Thymus (tissue), 11 donors: ENCODE results near the gene MBP. TPM values are rescaled to one million over a fixed set of nuclear protein-coding genes. Genes with fewer than 3 reads are reported as not detected.
A peak's percentile ranks its signal among the peaks of the same experiment; 100 is the strongest.

ENCODE experiments used
- DNase-seq, 9 donors: peaks; one replicate each; pipeline ENCODE4 v3.0.0-alpha.2; 2013; ENCODE audit warnings: low spot score in 9 of 9, low read depth in 6 of 9, missing footprints in 1 of 9
- H3K27ac ChIP-seq, 2 donors: one replicate each; pipeline ENCODE4 v1.5.1; 2013; ENCODE audit warnings: control low read depth in 1 of 2, low read depth in 1 of 2, low read length in 1 of 2, mild to moderate bottlenecking in 1 of 2, moderate library complexity in 1 of 2
- H3K27me3 ChIP-seq, 2 donors: one replicate each; pipeline ENCODE4 v1.5.1; 2013; ENCODE audit warnings: low read length in 1 of 2; ENCODE audit not compliant: control insufficient read depth in 2 of 2, insufficient read depth in 1 of 2
- H3K36me3 ChIP-seq, 2 donors: one replicate each; pipeline ENCODE4 v1.5.1; 2013; ENCODE audit warnings: low read length in 1 of 2, mild to moderate bottlenecking in 1 of 2, moderate library complexity in 1 of 2; ENCODE audit not compliant: control insufficient read depth in 2 of 2, insufficient read depth in 2 of 2
- H3K4me1 ChIP-seq, 2 donors: one replicate each; pipeline ENCODE4 v1.5.1; 2013; ENCODE audit warnings: low read length in 2 of 2; ENCODE audit not compliant: control insufficient read depth in 2 of 2, insufficient read depth in 2 of 2
- H3K4me3 ChIP-seq, 2 donors: one replicate each; pipeline ENCODE4 v1.5.1; 2013; ENCODE audit warnings: low read length in 2 of 2, control low read depth in 1 of 2, mild to moderate bottlenecking in 1 of 2
- H3K9me3 ChIP-seq, 2 donors: one replicate each; pipeline ENCODE4 v1.5.1; 2013; ENCODE audit warnings: low read length in 1 of 2, mild to moderate bottlenecking in 1 of 2; ENCODE audit not compliant: control insufficient read depth in 2 of 2, insufficient read depth in 1 of 2
- WGBS: extraction: QIAGEN DNeasy Blood & Tissue Kit; methylation state at CpG from one replicate; pipeline ENCODE4 v1.1.7; 2013; 5-methylcytosine and 5-hydroxymethylcytosine counted together
- polyA plus RNA-seq: library from polyadenylated mRNA; stranded (reverse); fragments of 200-250 nt; gene quantifications from one replicate; pipeline ENCODE4 v1.2.3, GENCODE V29; 2013
- total RNA-seq: library from RNA; stranded (reverse); fragments of 120-200 nt; gene quantifications from one replicate; pipeline ENCODE4 v1.2.4, GENCODE V29; 2013
- donor health status: healthy.

The MBP gene
- total and polyA plus RNA-seq, 2 donors = 16.1 to 16.3 TPM

GRCh38 chr18:77087393-77088141 is 45.0 kb downstream of the MBP start:
- H3K27ac ChIP-seq = no peak overlapping the region
- H3K27me3 ChIP-seq = no peaks in the 10 kb centered on the region
- 93% methylated on average over 55 of the region's 55 CpGs for WGBS
- no peak for DNase-seq
- no peaks in the 10 kb centered on the region for H3K4me1 ChIP-seq
- H3K9me3 ChIP-seq = no peaks in the 10 kb centered on the region
- H3K36me3 ChIP-seq = no peaks in the 10 kb centered on the region
- no peak overlapping the region for H3K4me3 ChIP-seq

GRCh38 chr18:77086656-77087392 is 45.8 kb downstream of the MBP start:
- no peak for DNase-seq

GRCh38 chr18:77086034-77086433 is 46.5 kb downstream of the MBP start:
- Histone ChIP-seq H3K36me3 (no peaks in the 10 kb centered on the region), H3K4me1 (peaks cover 0 to under 1% of the 10 kb centered on the region in 2 donors), H3K27me3 (no peaks in the 10 kb centered on the region), H3K9me3 (no peaks in the 10 kb centered on the region), H3K4me3 (no peak overlapping the region), H3K27ac (peak overlapping the region in 1 of 2 donors; percentile 2)
- 92% methylated on average over 3 of the region's 3 CpGs for WGBS
- no peak for DNase-seq

More at GRCh38 chr18:77086656-77087392, 45.8 kb downstream of the MBP start:
- Histone ChIP-seq H3K27me3 (no peaks in the 10 kb centered on the region), H3K27ac (no peak overlapping the region), H3K9me3 (no peaks in the 10 kb centered on the region), H3K4me1 (no peaks in the 10 kb centered on the region), H3K36me3 (no peaks in the 10 kb centered on the region), H3K4me3 (no peak overlapping the region)
- WGBS = 93% methylated on average over 25 of the region's 25 CpGs

GRCh38 chr18:77084688-77085035 is 47.9 kb downstream of the MBP start:
- H3K27me3 ChIP-seq = no peaks in the 10 kb centered on the region
- DNase-seq = no peak
- H3K4me3 ChIP-seq = no peak overlapping the region
- H3K27ac ChIP-seq = no peak overlapping the region
- no peaks in the 10 kb centered on the region for H3K9me3 ChIP-seq
- 95% methylated on average over 1 of the region's 1 CpG for WGBS
- H3K36me3 ChIP-seq = no peaks in the 10 kb centered on the region
- H3K4me1 ChIP-seq = peaks cover 0 to 3% of the 10 kb centered on the region in 2 donors

GRCh38 chr18:77082316-77082955 is 50.1 kb downstream of the MBP start:
- H3K27me3 ChIP-seq = no peaks in the 10 kb centered on the region
- no peaks in the 10 kb centered on the region for H3K9me3 ChIP-seq
- H3K4me1 ChIP-seq = peaks cover 0 to 3% of the 10 kb centered on the region in 2 donors
- peaks cover 0 to 3% of the 10 kb centered on the region in 2 donors for H3K36me3 ChIP-seq
- no peak for DNase-seq
- 97% methylated on average over 9 of the region's 9 CpGs for WGBS
- H3K27ac ChIP-seq = no peak overlapping the region
- H3K4me3 ChIP-seq = no peak overlapping the region

- H3K27ac ChIP-seq = no peak overlapping the region
- no peak overlapping the region for H3K4me3 ChIP-seq
- peaks cover 0 to 3% of the 10 kb centered on the region in 2 donors for H3K36me3 ChIP-seq
- DNase-seq = no peak
- no peaks in the 10 kb centered on the region for H3K9me3 ChIP-seq
- no peaks in the 10 kb centered on the region for H3K27me3 ChIP-seq
- WGBS = 68% methylated on average over 2 of the region's 2 CpGs
- H3K4me1 ChIP-seq = peaks cover 0 to 3% of the 10 kb centered on the region in 2 donors
Observed at GRCh38 chr18:77081390-77081778, 51.2 kb downstream of the MBP start.

- no peaks in the 10 kb centered on the region for H3K9me3 ChIP-seq
- peaks cover 0 to 3% of the 10 kb centered on the region in 2 donors for H3K4me1 ChIP-seq
Observed at GRCh38 chr18:77079954-77080682, 52.5 kb downstream of the MBP start.

GRCh38 chr18:77079088-77079487 is 53.5 kb downstream of the MBP start:
- 89% methylated on average over 6 of the region's 6 CpGs for WGBS
- H3K4me1 ChIP-seq = peaks cover 0 to 3% of the 10 kb centered on the region in 2 donors

More at GRCh38 chr18:77079954-77080682, 52.5 kb downstream of the MBP start:
- no peak for DNase-seq
- no peaks in the 10 kb centered on the region for H3K27me3 ChIP-seq
- peaks cover 0 to 3% of the 10 kb centered on the region in 2 donors for H3K36me3 ChIP-seq
- no peak overlapping the region for H3K27ac ChIP-seq
- H3K4me3 ChIP-seq = no peak overlapping the region
- WGBS = 48% methylated on average over 12 of the region's 12 CpGs

More at GRCh38 chr18:77079088-77079487, 53.5 kb downstream of the MBP start:
- Histone ChIP-seq H3K27me3 (no peaks in the 10 kb centered on the region), H3K9me3 (no peaks in the 10 kb centered on the region), H3K27ac (no peak overlapping the region), H3K36me3 (peaks cover 0 to 3% of the 10 kb centered on the region in 2 donors), H3K4me3 (no peak overlapping the region)
- DNase-seq = no peak
